Breast epithelium (tissue), 3 donors: ENCODE data around the gene SNUPN.

Experiments
- POLR2A ChIP-seq: fragments of 450-650 bp; IDR thresholded peaks from one replicate; pipeline ENCODE4 v1.6.1; 2016; ENCODE audit warnings: antibody characterized with exemption, mild to moderate bottlenecking, moderate library complexity
- POLR2AphosphoS5 ChIP-seq, 3 donors: sonication (generic); formaldehyde crosslinking; IDR thresholded peaks; one replicate each; pipeline ENCODE4 v1.6.1; 2017; ENCODE audit warnings: antibody characterized with exemption in 3 of 3
- TF ChIP-seq, protein P1 (sequence below), 3 donors: fragments of 450-650 bp; IDR thresholded peaks; one replicate each; pipeline ENCODE4 v1.5.1; 2016 to 2017; ENCODE audit warnings: antibody characterized with exemption in 3 of 3, mild to moderate bottlenecking in 3 of 3, moderate library complexity in 3 of 3

DNA sequence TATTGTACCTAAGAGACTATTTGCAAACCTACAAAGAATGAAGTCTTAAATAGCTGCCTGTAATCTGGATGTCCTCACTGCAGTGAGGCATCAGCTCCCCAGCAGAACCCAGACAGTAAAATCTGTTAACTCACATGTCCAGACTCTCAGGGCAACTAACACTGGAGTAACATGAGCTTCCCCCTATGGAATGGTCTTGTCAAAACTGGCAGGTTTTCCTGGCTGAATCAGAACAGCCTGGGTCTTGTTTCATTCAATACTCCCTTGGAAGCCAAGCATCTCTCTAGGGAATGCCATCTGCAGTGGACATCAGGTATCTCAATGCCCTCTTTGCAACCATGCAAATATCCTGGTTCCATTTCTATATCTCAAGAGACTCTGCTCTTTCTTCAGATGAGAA lies 70.8 kb downstream of the SNUPN start:
- TF ChIP-seq, protein P1, sequence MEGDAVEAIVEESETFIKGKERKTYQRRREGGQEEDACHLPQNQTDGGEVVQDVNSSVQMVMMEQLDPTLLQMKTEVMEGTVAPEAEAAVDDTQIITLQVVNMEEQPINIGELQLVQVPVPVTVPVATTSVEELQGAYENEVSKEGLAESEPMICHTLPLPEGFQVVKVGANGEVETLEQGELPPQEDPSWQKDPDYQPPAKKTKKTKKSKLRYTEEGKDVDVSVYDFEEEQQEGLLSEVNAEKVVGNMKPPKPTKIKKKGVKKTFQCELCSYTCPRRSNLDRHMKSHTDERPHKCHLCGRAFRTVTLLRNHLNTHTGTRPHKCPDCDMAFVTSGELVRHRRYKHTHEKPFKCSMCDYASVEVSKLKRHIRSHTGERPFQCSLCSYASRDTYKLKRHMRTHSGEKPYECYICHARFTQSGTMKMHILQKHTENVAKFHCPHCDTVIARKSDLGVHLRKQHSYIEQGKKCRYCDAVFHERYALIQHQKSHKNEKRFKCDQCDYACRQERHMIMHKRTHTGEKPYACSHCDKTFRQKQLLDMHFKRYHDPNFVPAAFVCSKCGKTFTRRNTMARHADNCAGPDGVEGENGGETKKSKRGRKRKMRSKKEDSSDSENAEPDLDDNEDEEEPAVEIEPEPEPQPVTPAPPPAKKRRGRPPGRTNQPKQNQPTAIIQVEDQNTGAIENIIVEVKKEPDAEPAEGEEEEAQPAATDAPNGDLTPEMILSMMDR (IDR thresholded peaks at IDR 0.05), result no peak
- TF ChIP-seq POLR2AphosphoS5 (IDR thresholded peaks at IDR 0.05) (no peak), POLR2A (no peak)
